Measurements from ENCODE around the gene YWHAB. TPM values are rescaled to one million over a fixed set of nuclear protein-coding genes. Genes with fewer than 3 reads are reported as not detected.

The YWHAB gene
- total RNA-seq, 1 experiment from 2014 or later: 224 TPM

DNA sequence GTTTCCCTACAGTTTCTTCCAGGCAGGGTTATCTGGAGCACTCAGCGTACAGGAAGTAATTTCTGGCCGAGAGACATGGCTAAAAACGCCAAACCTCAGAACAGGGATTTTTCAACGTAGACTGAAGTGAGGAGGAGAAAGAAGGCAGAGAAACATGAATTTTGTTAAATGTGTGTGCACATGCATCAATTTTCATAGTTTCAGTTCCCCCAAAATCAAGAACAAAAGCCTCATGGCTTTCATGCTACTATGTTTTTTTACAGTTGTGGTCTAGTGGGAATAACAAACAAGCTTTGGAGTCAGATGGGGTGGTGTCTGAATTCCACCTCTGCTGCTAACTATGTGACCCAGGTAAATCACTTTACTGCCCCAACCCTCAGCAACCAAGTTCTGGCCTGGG lies 69.8 kb downstream of the YWHAB start:
- no peaks in the 10 kb centered on the region for H3K27me3 ChIP-seq (replicated peaks; ENCODE audit: insufficient read depth, low read depth, low read length, poor library complexity)
- H3K4me1 ChIP-seq (ENCODE audit: insufficient read depth, low read length, poor library complexity, severe bottlenecking): peaks cover 13% of the 10 kb centered on the region
- peak overlapping the region; percentile 22 for H3K27ac ChIP-seq (ENCODE audit: low read depth, low read length, poor library complexity, severe bottlenecking)
- DNase-seq (ENCODE audit: low spot score): no peak
- no TSS peak for BruUV-seq (replicated peaks)
- TF ChIP-seq EZH2 (IDR thresholded peaks at IDR 0.05; ENCODE audit: borderline replicate concordance, low read depth, low read length, poor library complexity, severe bottlenecking): no peak
- TF ChIP-seq, protein P1, sequence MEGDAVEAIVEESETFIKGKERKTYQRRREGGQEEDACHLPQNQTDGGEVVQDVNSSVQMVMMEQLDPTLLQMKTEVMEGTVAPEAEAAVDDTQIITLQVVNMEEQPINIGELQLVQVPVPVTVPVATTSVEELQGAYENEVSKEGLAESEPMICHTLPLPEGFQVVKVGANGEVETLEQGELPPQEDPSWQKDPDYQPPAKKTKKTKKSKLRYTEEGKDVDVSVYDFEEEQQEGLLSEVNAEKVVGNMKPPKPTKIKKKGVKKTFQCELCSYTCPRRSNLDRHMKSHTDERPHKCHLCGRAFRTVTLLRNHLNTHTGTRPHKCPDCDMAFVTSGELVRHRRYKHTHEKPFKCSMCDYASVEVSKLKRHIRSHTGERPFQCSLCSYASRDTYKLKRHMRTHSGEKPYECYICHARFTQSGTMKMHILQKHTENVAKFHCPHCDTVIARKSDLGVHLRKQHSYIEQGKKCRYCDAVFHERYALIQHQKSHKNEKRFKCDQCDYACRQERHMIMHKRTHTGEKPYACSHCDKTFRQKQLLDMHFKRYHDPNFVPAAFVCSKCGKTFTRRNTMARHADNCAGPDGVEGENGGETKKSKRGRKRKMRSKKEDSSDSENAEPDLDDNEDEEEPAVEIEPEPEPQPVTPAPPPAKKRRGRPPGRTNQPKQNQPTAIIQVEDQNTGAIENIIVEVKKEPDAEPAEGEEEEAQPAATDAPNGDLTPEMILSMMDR (conservative IDR thresholded peaks at IDR 0.05; ENCODE audit: low read depth, low read length): no peak
- ChIA-PET POLR2A (ENCODE audit: low non-redundant PET) (no interaction called here), CTCF (no interaction called here)
- H3K36me3 ChIP-seq (ENCODE audit: insufficient read depth, low read length, poor library complexity, severe bottlenecking): peaks cover 63% of the 10 kb centered on the region
- intact Hi-C loops (cut with micrococcal nuclease; ENCODE audit: unreplicated experiment): no loop called here
- H3K9me3 ChIP-seq (ENCODE audit: low read depth, low read length, poor library complexity, severe bottlenecking): no peaks in the 10 kb centered on the region
- H3K4me3 ChIP-seq (ENCODE audit: low read depth, low read length, poor library complexity, severe bottlenecking): no peak overlapping the region

DNA sequence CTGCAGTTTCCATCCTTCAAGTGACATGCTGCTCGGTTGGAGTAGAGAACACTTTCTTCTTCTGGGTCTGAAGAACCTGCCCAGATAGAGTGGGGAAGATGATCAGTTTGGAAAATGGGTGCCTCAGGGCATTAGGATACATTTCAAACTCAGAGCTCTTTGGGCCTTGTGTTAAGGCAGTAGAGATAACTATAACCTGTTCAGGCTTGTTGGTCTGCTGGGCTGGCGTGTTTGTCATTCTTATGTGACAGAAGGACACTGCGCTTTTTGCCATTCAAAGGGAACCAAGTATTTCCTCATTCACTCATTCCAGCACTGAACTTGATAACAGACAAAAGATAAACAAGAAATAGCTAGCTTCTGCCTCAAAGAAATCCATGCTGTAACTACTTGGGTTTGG lies 70.9 kb downstream of the YWHAB start:
- no TSS peak for BruUV-seq (replicated peaks)
- peaks cover 23% of the 10 kb centered on the region for H3K4me1 ChIP-seq (ENCODE audit: insufficient read depth, low read length, poor library complexity, severe bottlenecking)
- DNase-seq (ENCODE audit: low spot score): no peak
- ChIA-PET POLR2A (ENCODE audit: low non-redundant PET) (no interaction called here), CTCF (no interaction called here)
- intact Hi-C loops (cut with micrococcal nuclease; ENCODE audit: unreplicated experiment): no loop called here
- no peaks in the 10 kb centered on the region for H3K9me3 ChIP-seq (ENCODE audit: low read depth, low read length, poor library complexity, severe bottlenecking)
- H3K27ac ChIP-seq (ENCODE audit: low read depth, low read length, poor library complexity, severe bottlenecking): no peak overlapping the region
- H3K27me3 ChIP-seq (replicated peaks; ENCODE audit: insufficient read depth, low read depth, low read length, poor library complexity): no peaks in the 10 kb centered on the region
- no peak for TF ChIP-seq EZH2 (IDR thresholded peaks at IDR 0.05; ENCODE audit: borderline replicate concordance, low read depth, low read length, poor library complexity, severe bottlenecking)
- TF ChIP-seq, protein P1 (conservative IDR thresholded peaks at IDR 0.05; ENCODE audit: low read depth, low read length): no peak
- no peak overlapping the region for H3K4me3 ChIP-seq (ENCODE audit: low read depth, low read length, poor library complexity, severe bottlenecking)
- peaks cover 51% of the 10 kb centered on the region for H3K36me3 ChIP-seq (ENCODE audit: insufficient read depth, low read length, poor library complexity, severe bottlenecking)

Other genes with a start within 250 kb of the YWHAB start
- gene ADA, start 234.0 kb upstream of the YWHAB start, total RNA-seq (2021): 19.3 and 27.2 TPM in 2 replicates
- not detected in 2 replicates for gene CCN5, start 170.3 kb upstream of the YWHAB start, total RNA-seq (2021)
- gene KCNK15, start 139.8 kb upstream of the YWHAB start, total RNA-seq (2021): not detected in 2 replicates
- gene RIMS4, start 75.2 kb upstream of the YWHAB start, total RNA-seq (2021): 0.24 and 0.39 TPM in 2 replicates
- 42.2 and 47.7 TPM in 2 replicates for gene PABPC1L, start 24.4 kb downstream of the YWHAB start, total RNA-seq (2021)
- gene TOMM34, start 74.7 kb downstream of the YWHAB start, total RNA-seq (2021): 49.3 and 53.5 TPM in 2 replicates
- gene STK4, start 80.8 kb downstream of the YWHAB start, total RNA-seq (2021): 52.7 and 53.2 TPM in 2 replicates
- not detected in 2 replicates for gene KCNS1, start 215.4 kb downstream of the YWHAB start, total RNA-seq (2021)
- not detected in 2 replicates for gene WFDC5, start 229.5 kb downstream of the YWHAB start, total RNA-seq (2021)
- gene WFDC12, start 238.8 kb downstream of the YWHAB start, total RNA-seq (2021): not detected in 2 replicates